BLaER1 treated with 17β-estradiol and CSF1 and Interleukin-3, amounts not matched to agents 10 nM and 100 nM (cell line): ENCODE data around the gene CCL24.
"Not testable (repeated sequence)": the region's sequence is repeated elsewhere in the genome, so short reads cannot be mapped to it uniquely, and the experiment has no call there.

Source experiments
- H3K27ac ChIP-seq, 11 experiments: shearing (Covaris generic); formaldehyde crosslinking; 2 replicates each; pipeline ENCODE4 v1.8.1; 2022
- H3K27me3 ChIP-seq, 11 experiments: shearing (Covaris generic); formaldehyde crosslinking; 2 replicates each; pipeline ENCODE4 v1.8.1; 2022
- H3K36me3 ChIP-seq, 11 experiments: shearing (Covaris generic); formaldehyde crosslinking; 2 replicates each; pipeline ENCODE4 v1.8.1; 2022
- H3K4me1 ChIP-seq, 10 experiments: shearing (Covaris generic); formaldehyde crosslinking; 2 replicates each; pipeline ENCODE4 v1.8.1; 2022
- H3K4me2 ChIP-seq, 11 experiments: shearing (Covaris generic); formaldehyde crosslinking; 2 replicates each; pipeline ENCODE4 v1.8.1; 2022
- H3K4me3 ChIP-seq, 10 experiments: shearing (Covaris generic); formaldehyde crosslinking; 2 replicates each; pipeline ENCODE4 v1.8.1; 2022
- H3K9ac ChIP-seq, 11 experiments: shearing (Covaris generic); formaldehyde crosslinking; 2 replicates each; pipeline ENCODE4 v1.8.1; 2022
- H3K9me3 ChIP-seq, 11 experiments: shearing (Covaris generic); formaldehyde crosslinking; replicated peaks in 1 of 11; 2 replicates each; pipeline ENCODE4 v1.8.1; 2022
- H4K20me1 ChIP-seq, 11 experiments: shearing (Covaris generic); formaldehyde crosslinking; 2 replicates each; pipeline ENCODE4 v1.8.1; 2022
- Cebpa-rat ChIP-seq, 11 experiments: shearing (Covaris generic); IDR thresholded peaks; 2 replicates each; pipeline ENCODE4 v1.8.1; 2022

CCL24 gene

DNA sequence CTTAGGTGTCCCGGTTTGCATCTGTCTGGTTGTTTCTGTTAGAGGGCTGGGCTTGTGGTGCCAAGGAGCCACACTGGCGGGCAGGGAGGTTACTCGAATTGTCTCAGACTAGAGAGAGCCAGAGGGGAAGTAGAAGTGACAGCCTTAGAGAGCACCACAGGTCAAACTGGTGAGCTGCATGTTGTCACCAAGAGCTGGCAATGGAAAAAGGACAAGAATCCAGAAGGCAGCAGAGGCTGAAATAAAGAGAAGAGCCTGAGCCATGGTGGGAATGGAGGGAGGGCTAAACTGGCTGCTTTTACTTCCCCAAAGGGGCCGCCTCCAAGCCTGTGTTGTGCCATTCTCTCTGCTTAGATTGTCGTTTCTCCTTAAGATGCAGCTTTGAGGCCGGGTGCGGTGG is 34.1 kb upstream of the CCL24 start:
- Histone ChIP-seq H3K4me1 (peaks cover 22 to 90% (median 77%) of the 10 kb centered on the region in 10 experiments), H3K27ac (peak overlapping the region; percentile 49 to 100 (median 94); a peak in 21 of 22 replicates), H4K20me1 (no peaks in the 10 kb centered on the region), H3K36me3 (peaks cover 0 to 21% (median 0%) of the 10 kb centered on the region in 11 experiments; a peak in 4 of 22 replicates), H3K4me3 (no peak overlapping the region), H3K9ac (peak overlapping the region; percentile 2 to 62 (median 46); a peak in 13 of 22 replicates), H3K27me3 (no peaks in the 10 kb centered on the region), H3K9me3 (peaks cover 0 to 13% (median 0%) of the 10 kb centered on the region in 11 experiments; a peak in 4 of 22 replicates), H3K4me2 (peak overlapping the region in 8 of 11 experiments; percentile 15 to 94 (median 76); a peak in 16 of 22 replicates)
- no peak for TF ChIP-seq Cebpa-rat (IDR thresholded peaks at IDR 0.05)

DNA sequence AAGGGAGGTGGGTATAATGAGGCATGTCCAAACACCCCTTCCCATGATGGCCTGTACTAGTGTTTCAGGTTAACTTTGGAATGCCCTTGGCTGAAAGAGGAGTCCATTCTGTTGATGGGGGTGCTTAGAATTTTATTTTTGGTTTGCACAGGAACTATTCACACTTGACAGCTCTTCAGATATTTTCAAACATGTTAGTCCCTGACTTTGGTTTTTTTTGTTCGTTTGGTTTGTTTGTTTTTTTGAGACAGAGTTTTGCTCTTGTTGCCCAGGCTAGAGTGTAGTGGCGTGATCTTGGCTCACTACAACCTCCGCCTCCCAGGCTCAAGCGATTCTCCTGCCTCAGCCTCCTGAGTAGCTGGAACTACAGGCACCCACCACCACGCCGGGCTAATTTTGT is 31.5 kb upstream of the CCL24 start:
- peak overlapping the region; percentile 25 to 94 (median 56); a peak in 21 of 22 replicates for H3K4me2 ChIP-seq
- peak overlapping the region in 10 of 11 experiments; percentile 58 to 100 (median 98); a peak in 19 of 22 replicates for H3K27ac ChIP-seq
- not testable (repeated sequence) for H3K4me3 ChIP-seq, H3K27me3 ChIP-seq, H3K36me3 ChIP-seq, H3K9me3 ChIP-seq, H4K20me1 ChIP-seq
- peaks cover 33 to 99% (median 92%) of the 10 kb centered on the region in 10 experiments for H3K4me1 ChIP-seq
- peak overlapping the region in 3 of 11 experiments; percentile 21 to 49 (median 23); a peak in 3 of 22 replicates for H3K9ac ChIP-seq

DNA sequence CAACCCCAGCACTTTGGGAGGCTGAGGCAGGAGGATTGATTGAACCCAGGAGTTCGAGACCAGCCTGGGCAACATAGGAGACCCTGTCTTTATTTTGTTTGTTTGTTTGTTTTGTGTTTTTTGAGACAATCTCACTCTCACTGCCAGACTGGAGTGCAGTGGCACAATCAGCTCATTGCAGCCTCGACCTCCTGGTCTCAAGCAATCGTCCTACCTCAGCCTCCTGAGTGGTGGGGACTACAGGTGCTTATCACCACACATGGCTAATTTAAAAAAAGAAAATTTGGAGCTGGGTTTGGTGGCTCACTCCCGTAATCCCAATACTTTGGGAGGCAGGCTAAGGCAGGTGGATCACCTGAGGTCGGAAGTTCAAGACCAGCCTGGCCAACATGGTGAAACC is 30.6 kb upstream of the CCL24 start:
- peak overlapping the region; percentile 79 to 99 (median 94); a peak in 19 of 22 replicates for H3K4me2 ChIP-seq
- no peaks in the 10 kb centered on the region for H4K20me1 ChIP-seq
- no peaks in the 10 kb centered on the region for H3K27me3 ChIP-seq
- H3K4me1 ChIP-seq, result peaks cover 35 to 98% (median 91%) of the 10 kb centered on the region in 10 experiments
- peak overlapping the region; percentile 93 to 100 (median 98) for H3K27ac ChIP-seq
- H3K36me3 ChIP-seq, result peaks cover 0 to 12% (median 0%) of the 10 kb centered on the region in 11 experiments; a peak in 2 of 22 replicates
- peaks cover 0 to 9% (median 0%) of the 10 kb centered on the region in 11 experiments; a peak in 1 of 22 replicates for H3K9me3 ChIP-seq
- H3K4me3 ChIP-seq, result no peak overlapping the region; a peak in 1 of 20 replicates
- TF ChIP-seq Cebpa-rat (IDR thresholded peaks at IDR 0.05), result no peak
- H3K9ac ChIP-seq, result peak overlapping the region; percentile 80 to 96 (median 91); a peak in 16 of 22 replicates

DNA sequence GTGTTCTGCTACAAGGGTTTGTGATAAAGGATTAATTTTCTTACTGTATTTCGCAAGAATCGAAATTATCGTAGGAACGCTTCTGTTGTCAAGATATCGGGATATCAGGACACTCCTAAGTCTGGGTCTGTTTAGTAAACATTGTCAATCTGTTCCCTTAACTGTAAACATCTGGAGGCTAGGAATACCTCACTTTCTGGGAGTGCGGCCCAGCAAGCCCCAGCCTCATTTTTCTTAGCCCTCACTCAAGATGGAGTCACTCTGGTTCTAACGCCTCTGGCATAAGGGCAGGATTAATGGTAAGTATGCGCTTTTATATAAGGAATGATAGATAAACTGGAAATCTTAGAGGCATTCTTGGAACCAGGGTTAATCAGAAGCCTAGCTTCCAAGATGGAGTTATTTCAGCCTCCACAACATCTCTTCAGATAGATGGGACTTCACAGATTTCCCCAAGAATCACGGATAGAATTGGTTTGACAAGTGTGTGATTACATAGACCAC is 30.1 kb upstream of the CCL24 start:
- peaks cover 0 to 9% (median 0%) of the 10 kb centered on the region in 11 experiments; a peak in 1 of 22 replicates for H3K9me3 ChIP-seq
- peak overlapping the region in 5 of 10 experiments; percentile 5 to 60 (median 57); a peak in 7 of 20 replicates for H3K4me3 ChIP-seq
- H3K36me3 ChIP-seq, result peaks cover 0 to 12% (median 0%) of the 10 kb centered on the region in 11 experiments; a peak in 2 of 22 replicates
- H3K27me3 ChIP-seq, result no peaks in the 10 kb centered on the region
- no peaks in the 10 kb centered on the region for H4K20me1 ChIP-seq
- peak overlapping the region; percentile 79 to 99 (median 94) for H3K4me2 ChIP-seq
- H3K9ac ChIP-seq, result peak overlapping the region; percentile 80 to 96 (median 91)
- H3K27ac ChIP-seq, result peak overlapping the region; percentile 93 to 100 (median 98)
- peak in 3 of 11 experiments; percentile 28 to 40 (median 30); a peak in 4 of 22 replicates for TF ChIP-seq Cebpa-rat (IDR thresholded peaks at IDR 0.05)
- H3K4me1 ChIP-seq, result peaks cover 40 to 98% (median 92%) of the 10 kb centered on the region in 10 experiments

DNA sequence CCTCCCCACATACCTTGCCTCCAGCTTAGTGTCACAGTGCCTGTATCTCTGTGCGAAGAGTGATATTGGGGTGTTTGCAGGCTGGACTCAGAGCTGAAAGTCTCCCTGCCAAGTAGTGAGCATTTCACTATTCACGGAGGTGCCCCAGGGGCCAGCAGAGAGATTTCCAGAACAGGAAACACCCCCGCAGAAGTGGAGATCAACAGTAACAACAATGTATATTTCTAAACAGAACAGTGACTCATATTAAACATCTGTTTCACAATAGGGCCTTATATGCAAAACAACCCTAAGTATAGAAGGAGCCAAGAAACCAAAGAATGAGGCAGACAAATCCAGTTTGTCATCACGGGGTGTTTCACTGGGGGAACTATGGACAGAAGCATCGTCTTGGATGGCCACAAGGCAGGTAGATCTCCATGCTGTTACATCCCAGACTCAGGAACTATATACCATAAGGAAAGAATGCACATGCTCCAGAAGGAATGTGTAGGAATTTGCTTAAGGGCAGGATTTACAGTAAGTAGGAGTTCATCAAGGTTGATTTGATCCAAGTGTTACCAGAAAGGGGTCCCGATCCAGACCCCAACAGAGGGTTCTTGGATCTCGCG is 29.3 kb upstream of the CCL24 start:
- peak overlapping the region; percentile 93 to 100 (median 98) for H3K27ac ChIP-seq

DNA sequence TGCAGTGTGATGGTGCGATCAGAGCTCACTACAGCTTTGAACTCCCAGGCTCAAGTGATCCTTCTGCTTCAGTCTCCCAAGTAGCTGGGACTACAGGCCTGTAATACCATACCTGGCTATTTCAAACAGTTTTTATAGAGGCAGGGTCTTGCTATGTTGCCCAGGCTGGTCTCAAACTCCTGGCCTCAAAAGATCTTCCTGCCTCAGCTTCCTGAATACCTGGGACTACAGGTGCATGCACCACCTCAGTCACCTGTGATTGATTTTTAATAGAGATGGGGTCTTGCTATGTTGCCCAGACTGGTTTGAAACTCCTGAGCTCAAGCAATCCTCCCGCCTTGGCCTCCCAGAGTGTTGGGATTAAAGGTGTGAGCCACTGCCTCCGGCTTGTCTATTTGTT is 26.4 kb upstream of the CCL24 start:
- TF ChIP-seq Cebpa-rat (IDR thresholded peaks at IDR 0.05), result no peak
- H4K20me1 ChIP-seq, result no peaks in the 10 kb centered on the region

More for the DNA sequence above, 29.3 kb upstream of the CCL24 start:
- Histone ChIP-seq H4K20me1 (no peaks in the 10 kb centered on the region), H3K4me1 (peaks cover 47 to 98% (median 92%) of the 10 kb centered on the region in 10 experiments), H3K4me3 (peak overlapping the region in 9 of 10 experiments; percentile 41 to 70 (median 57); a peak in 19 of 20 replicates), H3K9me3 (peaks cover 0 to 9% (median 0%) of the 10 kb centered on the region in 11 experiments; a peak in 1 of 22 replicates), H3K27me3 (no peaks in the 10 kb centered on the region), H3K36me3 (peaks cover 0 to 12% (median 0%) of the 10 kb centered on the region in 11 experiments; a peak in 2 of 22 replicates), H3K9ac (peak overlapping the region; percentile 80 to 96 (median 91)), H3K4me2 (peak overlapping the region; percentile 79 to 99 (median 94))
- TF ChIP-seq Cebpa-rat (IDR thresholded peaks at IDR 0.05), result peak; percentile 77 to 95 (median 88); a peak in 20 of 22 replicates

DNA sequence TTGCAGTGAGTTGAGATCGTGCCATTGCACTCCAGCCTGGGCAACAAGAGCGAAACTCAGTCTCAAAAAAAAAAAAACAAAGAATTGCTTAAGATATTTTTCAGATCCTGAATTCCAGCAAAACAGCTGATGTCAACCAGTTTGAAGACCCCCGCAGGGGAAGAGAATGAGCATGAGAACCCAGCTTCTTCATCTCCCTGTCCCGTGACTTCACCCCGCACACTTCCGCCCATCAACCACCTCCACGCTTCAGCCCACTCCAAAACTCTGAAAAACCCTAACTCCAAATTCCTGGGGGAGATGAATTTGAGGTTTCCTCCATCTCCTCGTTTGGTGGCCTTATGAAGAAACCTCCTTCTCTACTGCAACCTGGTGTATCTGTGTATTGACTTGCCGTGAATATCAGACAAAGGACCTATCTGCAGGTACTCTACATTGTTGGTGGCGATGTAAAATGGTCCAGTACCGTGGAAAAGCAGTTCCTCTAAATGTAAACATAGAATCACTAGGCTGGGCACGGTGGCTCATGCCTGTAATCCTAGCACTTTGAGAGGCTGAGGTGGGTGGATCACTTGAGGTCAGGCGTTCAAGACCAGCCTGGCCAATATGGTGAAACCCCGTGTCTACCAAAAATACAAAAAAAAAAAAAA is 24.8 kb upstream of the CCL24 start:
- H3K4me3 ChIP-seq, H3K36me3 ChIP-seq, H3K27me3 ChIP-seq, H3K9me3 ChIP-seq, H4K20me1 ChIP-seq: not testable (repeated sequence)
- H3K9ac ChIP-seq, result peak overlapping the region in 7 of 11 experiments; percentile 3 to 43 (median 25); a peak in 8 of 22 replicates
- peaks cover 48 to 92% (median 81%) of the 10 kb centered on the region in 10 experiments for H3K4me1 ChIP-seq
- H3K4me2 ChIP-seq, result peak overlapping the region; percentile 29 to 93 (median 73)
- peak overlapping the region; percentile 0 to 100 (median 69); a peak in 21 of 22 replicates for H3K27ac ChIP-seq

More for the DNA sequence above, 26.4 kb upstream of the CCL24 start:
- 0 out of 22 replicates have a peak, but pooled peaks cover 0 to 7% (median 0%) of the 10 kb centered on the region in 11 experiments for H3K36me3 ChIP-seq
- H3K27me3 ChIP-seq, result no peaks in the 10 kb centered on the region
- H3K4me1 ChIP-seq, result peaks cover 56 to 98% (median 91%) of the 10 kb centered on the region in 10 experiments
- H3K9ac ChIP-seq, result peak overlapping the region in 4 of 11 experiments; percentile 17 to 51 (median 38); a peak in 5 of 22 replicates
- peak overlapping the region in 8 of 11 experiments; percentile 79 to 99 (median 94); a peak in 11 of 22 replicates for H3K4me2 ChIP-seq
- no peaks in the 10 kb centered on the region for H3K9me3 ChIP-seq
- peak overlapping the region; percentile 31 to 100 (median 98); a peak in 20 of 22 replicates for H3K27ac ChIP-seq
- H3K4me3 ChIP-seq, result peak overlapping the region in 1 of 10 experiments; percentile 27; a peak in 2 of 20 replicates

DNA sequence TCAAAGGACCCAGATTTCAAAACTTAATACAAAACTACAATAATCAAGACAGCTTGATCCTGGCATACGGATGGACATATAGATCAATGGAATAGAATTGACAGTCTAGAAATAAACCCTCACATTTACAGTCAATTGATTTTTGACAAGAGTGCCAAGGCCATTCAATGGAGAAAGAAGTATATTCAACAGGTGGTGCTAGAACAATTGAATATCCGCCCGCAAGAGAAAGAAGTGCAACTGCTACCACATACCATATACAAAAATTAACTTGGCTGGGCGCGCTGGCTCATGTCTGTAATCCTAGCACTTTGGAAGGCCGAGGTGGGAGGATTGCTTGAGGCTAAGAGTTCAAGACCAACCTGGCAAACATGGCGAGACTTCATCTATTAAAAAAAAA is 23.2 kb upstream of the CCL24 start:
- TF ChIP-seq Cebpa-rat (IDR thresholded peaks at IDR 0.05), result no peak
- H3K4me1 ChIP-seq, result peaks cover 32 to 85% (median 69%) of the 10 kb centered on the region in 10 experiments
- H3K27me3 ChIP-seq, result no peaks in the 10 kb centered on the region
- H3K27ac ChIP-seq, result peak overlapping the region in 3 of 11 experiments; percentile 61 to 99 (median 94); a peak in 3 of 22 replicates
- H3K9ac ChIP-seq, result no peak overlapping the region
- H3K4me2 ChIP-seq, result peak overlapping the region in 3 of 11 experiments; percentile 74 to 93 (median 79); a peak in 7 of 22 replicates
- no peak overlapping the region for H3K4me3 ChIP-seq
- no peaks in the 10 kb centered on the region for H3K9me3 ChIP-seq
- H3K36me3 ChIP-seq, result 0 out of 22 replicates have a peak, but pooled peaks cover 0 to 7% (median 0%) of the 10 kb centered on the region in 11 experiments
- no peaks in the 10 kb centered on the region for H4K20me1 ChIP-seq
